IMR-90 (cell line): Measurements from ENCODE around the gene AGMO. TPM values are rescaled to one million over a fixed set of nuclear protein-coding genes. Genes with fewer than 3 reads are reported as not detected.

Source experiments
- ATAC-seq: fragments of 200-7000 bp; cut with Tn5 transposase; 2 replicates; pipeline ENCODE4 v1.9.1; 2020; ENCODE audit warnings: low read depth, mild to moderate bottlenecking, moderate library complexity
- BruUV-seq: library from RNA; stranded (reverse); fragments of 400-500 nt; replicated peaks from 2 replicates; lab custom pipeline; 2021; lab: Mats Ljungman, UMichigan
- CTCF ChIA-PET: fragments of 300-600 bp; formaldehyde crosslinking; extraction: SDS; loops from one replicate; lab custom pipeline; 2021; ENCODE audit warnings: antibody characterized with exemption; lab: Yijun Ruan, JAX
- POLR2A ChIA-PET: fragments of 300-600 bp; sonication (Branson Sonifier 250); formaldehyde crosslinking; loops from one replicate; lab custom pipeline; 2022; ENCODE audit warnings: antibody characterized with exemption; ENCODE audit not compliant: unreplicated experiment; lab: Charles Lee
- DNase-seq: peaks from one replicate; pipeline ENCODE4 v3.0.0; 2013
- H2AFZ ChIP-seq: replicated peaks from 2 replicates; pipeline ENCODE3; 2013; ENCODE audit warnings: low read length, mild to moderate bottlenecking; ENCODE audit not compliant: poor library complexity
- H2AK5ac ChIP-seq: 2 replicates; pipeline ENCODE4 v1.6.1; 2013; ENCODE audit warnings: low read depth, low read length, inconsistent platforms
- H2AK9ac ChIP-seq: replicated peaks from 2 replicates; pipeline ENCODE3; 2013; ENCODE audit warnings: mild to moderate bottlenecking, low read depth, low read length, moderate library complexity; ENCODE audit not compliant: poor library complexity
- H2BK120ac ChIP-seq: 2 replicates; pipeline ENCODE4 v1.6.1; 2013; ENCODE audit warnings: low read depth, low read length, inconsistent platforms
- H2BK15ac ChIP-seq: 3 replicates; pipeline ENCODE4 v1.6.1; 2013; ENCODE audit warnings: low read depth, low read length, inconsistent platforms
- H2BK20ac ChIP-seq: 2 replicates; pipeline ENCODE4 v1.6.1; 2013; ENCODE audit warnings: low read depth, mild to moderate bottlenecking, inconsistent platforms, low read length, moderate library complexity
- H2BK5ac ChIP-seq: 2 replicates; pipeline ENCODE4 v1.6.1; 2013; ENCODE audit warnings: mild to moderate bottlenecking, low read depth, low read length, inconsistent platforms; ENCODE audit not compliant: poor library complexity, severe bottlenecking
- H3K14ac ChIP-seq: replicated peaks from 2 replicates; pipeline ENCODE4 v1.6.1; 2013; ENCODE audit warnings: low read depth, low read length, inconsistent platforms
- H3K18ac ChIP-seq: 2 replicates; pipeline ENCODE4 v1.6.1; 2013; ENCODE audit warnings: low read depth, low read length, control low read depth
- H3K23ac ChIP-seq: 2 replicates; pipeline ENCODE4 v1.6.1; 2013; ENCODE audit warnings: low read depth, low read length, inconsistent platforms
- H3K27ac ChIP-seq: 2 replicates; pipeline ENCODE4 v1.5.1; 2013; ENCODE audit warnings: mild to moderate bottlenecking, control low read depth, low read length; ENCODE audit not compliant: insufficient read depth
- H3K27me3 ChIP-seq: 2 replicates; pipeline ENCODE4 v1.6.1; 2013; ENCODE audit warnings: low read length; ENCODE audit not compliant: control insufficient read depth, insufficient read depth
- H3K36me3 ChIP-seq: 2 replicates; pipeline ENCODE4 v1.6.1; 2013; ENCODE audit warnings: low read length, mixed read lengths; ENCODE audit not compliant: control insufficient read depth, insufficient read depth
- H3K4ac ChIP-seq: 2 replicates; pipeline ENCODE4 v1.6.1; 2013; ENCODE audit warnings: low read depth, low read length, inconsistent platforms
- H3K4me1 ChIP-seq: 2 replicates; pipeline ENCODE4 v1.6.1; 2013; ENCODE audit warnings: low read length, mixed read lengths; ENCODE audit not compliant: control insufficient read depth, insufficient read depth
- H3K4me2 ChIP-seq: 2 replicates; pipeline ENCODE4 v1.6.1; 2013; ENCODE audit warnings: low read depth, mild to moderate bottlenecking, control low read depth, low read length, moderate library complexity
- H3K4me3 ChIP-seq: 2 replicates; pipeline ENCODE4 v1.5.1; 2013; ENCODE audit warnings: low read depth, mild to moderate bottlenecking, control low read depth, low read length, moderate library complexity; ENCODE audit not compliant: insufficient read depth
- H3K56ac ChIP-seq: 2 replicates; pipeline ENCODE4 v1.6.1; 2013; ENCODE audit warnings: low read length, inconsistent platforms; ENCODE audit not compliant: insufficient read depth; ENCODE audit errors: extremely low read depth
- H3K79me1 ChIP-seq, 2 experiments: 2 replicates each; pipeline ENCODE4 v1.6.1; 2013; ENCODE audit warnings: low read length in 2 of 2, inconsistent platforms in 1 of 2, low read depth in 1 of 2
- H3K9ac ChIP-seq: 2 replicates; pipeline ENCODE4 v1.6.1; 2013; ENCODE audit warnings: low read depth, low read length, control low read depth
- H3K9me1 ChIP-seq: 2 replicates; pipeline ENCODE4 v1.6.1; 2013; ENCODE audit warnings: low read length, inconsistent platforms; ENCODE audit not compliant: insufficient read depth
- H3K9me3 ChIP-seq: 2 replicates; pipeline ENCODE4 v1.6.1; 2013; ENCODE audit warnings: low read length; ENCODE audit not compliant: control insufficient read depth, insufficient read depth
- H4K20me1 ChIP-seq: 2 replicates; pipeline ENCODE4 v1.6.1; 2013; ENCODE audit warnings: low read length, inconsistent platforms; ENCODE audit not compliant: insufficient read depth
- H4K5ac ChIP-seq: 2 replicates; pipeline ENCODE4 v1.6.1; 2013; ENCODE audit warnings: mild to moderate bottlenecking, low read depth, low read length, control low read depth
- H4K8ac ChIP-seq, 2 experiments: 2 replicates each; pipeline ENCODE4 v1.6.1; 2013; ENCODE audit warnings: low read depth in 2 of 2, low read length in 2 of 2, control low read depth in 1 of 2, inconsistent platforms in 1 of 2
- H4K91ac ChIP-seq: 2 replicates; pipeline ENCODE4 v1.6.1; 2013; ENCODE audit warnings: low read depth, low read length, inconsistent platforms; ENCODE audit not compliant: insufficient read depth
- BHLHE40 ChIP-seq: fragments of 150-350 bp; IDR thresholded peaks from 2 replicates; pipeline ENCODE4 v1.6.1; 2016; ENCODE audit warnings: mild to moderate bottlenecking, low read depth, low read length
- CEBPB ChIP-seq: IDR thresholded peaks from 2 replicates; pipeline ENCODE4 v1.6.1; 2012; ENCODE audit warnings: low read depth, low read length, improper control_type of control experiment
- CHD1 ChIP-seq: IDR thresholded peaks from 2 replicates; pipeline ENCODE4 v1.6.1; 2012; ENCODE audit warnings: low read depth, low read length, improper control_type of control experiment
- FOS ChIP-seq: fragments of 150-350 bp; IDR thresholded peaks from 2 replicates; pipeline ENCODE4 v1.6.1; 2016; ENCODE audit warnings: low read depth, low read length
- MAFK ChIP-seq: IDR thresholded peaks from 2 replicates; pipeline ENCODE4 v1.6.1; 2012; ENCODE audit warnings: low read depth, low read length, improper control_type of control experiment
- MAZ ChIP-seq: IDR thresholded peaks from 2 replicates; pipeline ENCODE4 v1.6.1; 2012; ENCODE audit warnings: low read depth, mild to moderate bottlenecking, low read length, improper control_type of control experiment, moderate library complexity, borderline replicate concordance
- MXI1 ChIP-seq: IDR thresholded peaks from 2 replicates; pipeline ENCODE4 v1.6.1; 2012; ENCODE audit warnings: low read depth, mild to moderate bottlenecking, low read length, moderate library complexity, borderline replicate concordance
- NFE2L2 ChIP-seq: fragments of 150-350 bp; IDR thresholded peaks from 2 replicates; pipeline ENCODE4 v1.6.1; 2016; ENCODE audit warnings: low read depth, mild to moderate bottlenecking, low read length
- POLR2A ChIP-seq: IDR thresholded peaks from 2 replicates; pipeline ENCODE4 v1.6.1; 2012; ENCODE audit warnings: mild to moderate bottlenecking, low read depth, low read length
- RAD21 ChIP-seq: IDR thresholded peaks from 2 replicates; pipeline ENCODE4 v1.6.1; 2012; ENCODE audit warnings: low read length, improper control_type of control experiment
- RCOR1 ChIP-seq: IDR thresholded peaks from 2 replicates; pipeline ENCODE4 v1.6.1; 2012; ENCODE audit warnings: mild to moderate bottlenecking, low read length, improper control_type of control experiment; ENCODE audit not compliant: insufficient replicate concordance
- RFX5 ChIP-seq: IDR thresholded peaks from 2 replicates; pipeline ENCODE4 v1.8.0; 2012; ENCODE audit warnings: low read depth, mild to moderate bottlenecking, low read length, moderate library complexity
- SMC3 ChIP-seq: fragments of 150-350 bp; IDR thresholded peaks from 2 replicates; pipeline ENCODE4 v1.6.1; 2016; ENCODE audit warnings: low read depth, mild to moderate bottlenecking, antibody characterized with exemption, low read length, moderate library complexity
- WGBS, 2 experiments: methylation state at CpG; one replicate each; pipeline versions ENCODE4 v1.1.5 to v1.1.7; 2013; ENCODE audit warnings: missing lambda C conversion rate in 2 of 2; ENCODE audit not compliant: insufficient read length in 1 of 2; ENCODE audit errors: extremely low coverage in 2 of 2; 5-methylcytosine and 5-hydroxymethylcytosine counted together
- dilution Hi-C: fragments of 300-500 bp; cut with HindIII; formaldehyde crosslinking; loops from one replicate; pipeline ENCODE4 v1.14.3; 2018; ENCODE audit warnings: low sequenced_read_pairs; ENCODE audit not compliant: unreplicated experiment
- in situ Hi-C: fragments of 300-500 bp; cut with MboI; formaldehyde crosslinking; loops from 3 replicates; pipeline ENCODE4 v1.14.3; 2019; ENCODE audit warnings: low sequenced_read_pairs, inconsistent platforms, mixed read lengths
- intact Hi-C: fragments of 100-400 bp; cut with micrococcal nuclease; formaldehyde crosslinking; loops from 2 replicates; pipeline ENCODE4 v1.10.0; 2022
- polyA plus RNA-seq, 3 experiments: library from polyadenylated mRNA; depleted of rRNA; stranded (reverse); fragments of >200 nt; gene quantifications; 2 replicates each; pipeline ENCODE4 v1.2.3, GENCODE V29; 2012; ENCODE audit warnings: low replicate concordance in 1 of 3
- total RNA-seq: library from RNA; depleted of rRNA; stranded (reverse); fragments of >200 nt; gene quantifications from 2 replicates; pipeline ENCODE4 v1.2.3, GENCODE V29; 2012
- TF ChIP-seq, protein P1 (sequence below): fragments of 150-350 bp; IDR thresholded peaks from 2 replicates; pipeline ENCODE4 v1.6.1; 2016; ENCODE audit warnings: low read depth, mild to moderate bottlenecking, low read length, moderate library complexity, borderline replicate concordance
- TF ChIP-seq, protein P2 (sequence below): conservative IDR thresholded peaks from 2 replicates; pipeline ENCODE4 v1.5.1; 2012; ENCODE audit warnings: mild to moderate bottlenecking, low read depth, low read length, improper control_type of control experiment
- TF ChIP-seq, protein P3 (sequence below): fragments of 150-350 bp; IDR thresholded peaks from 2 replicates; pipeline ENCODE4 v1.6.1; 2017; ENCODE audit warnings: mild to moderate bottlenecking, antibody characterized with exemption, low read length, low read depth

AGMO gene
- total and polyA plus RNA-seq, 2 of the 4 experiments (the other 2 are of a cell fraction): not detected

DNA sequence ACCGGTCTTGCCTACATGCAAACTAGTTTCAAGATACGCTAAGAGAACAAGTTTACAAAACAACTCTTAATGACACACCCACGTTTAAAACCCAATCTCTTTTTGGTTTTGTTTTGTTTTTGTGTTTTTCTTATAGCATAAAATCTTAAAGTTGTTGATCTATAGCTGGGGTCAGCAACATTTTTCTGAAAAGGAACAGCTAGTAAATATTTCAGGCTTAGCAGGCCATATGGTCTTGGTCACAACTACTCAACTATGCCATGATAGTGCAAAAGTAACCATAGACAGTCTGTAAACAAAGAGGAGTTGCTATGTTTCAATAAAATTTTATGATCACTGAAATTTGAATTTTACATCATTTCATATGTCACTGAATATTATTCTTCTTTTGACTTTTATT lies 327.4 kb downstream of the AGMO start:
- H4K20me1 ChIP-seq: no peaks in the 10 kb centered on the region
- TF ChIP-seq, protein P1, sequence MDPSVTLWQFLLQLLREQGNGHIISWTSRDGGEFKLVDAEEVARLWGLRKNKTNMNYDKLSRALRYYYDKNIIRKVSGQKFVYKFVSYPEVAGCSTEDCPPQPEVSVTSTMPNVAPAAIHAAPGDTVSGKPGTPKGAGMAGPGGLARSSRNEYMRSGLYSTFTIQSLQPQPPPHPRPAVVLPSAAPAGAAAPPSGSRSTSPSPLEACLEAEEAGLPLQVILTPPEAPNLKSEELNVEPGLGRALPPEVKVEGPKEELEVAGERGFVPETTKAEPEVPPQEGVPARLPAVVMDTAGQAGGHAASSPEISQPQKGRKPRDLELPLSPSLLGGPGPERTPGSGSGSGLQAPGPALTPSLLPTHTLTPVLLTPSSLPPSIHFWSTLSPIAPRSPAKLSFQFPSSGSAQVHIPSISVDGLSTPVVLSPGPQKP: no peak
- TF ChIP-seq, protein P2, sequence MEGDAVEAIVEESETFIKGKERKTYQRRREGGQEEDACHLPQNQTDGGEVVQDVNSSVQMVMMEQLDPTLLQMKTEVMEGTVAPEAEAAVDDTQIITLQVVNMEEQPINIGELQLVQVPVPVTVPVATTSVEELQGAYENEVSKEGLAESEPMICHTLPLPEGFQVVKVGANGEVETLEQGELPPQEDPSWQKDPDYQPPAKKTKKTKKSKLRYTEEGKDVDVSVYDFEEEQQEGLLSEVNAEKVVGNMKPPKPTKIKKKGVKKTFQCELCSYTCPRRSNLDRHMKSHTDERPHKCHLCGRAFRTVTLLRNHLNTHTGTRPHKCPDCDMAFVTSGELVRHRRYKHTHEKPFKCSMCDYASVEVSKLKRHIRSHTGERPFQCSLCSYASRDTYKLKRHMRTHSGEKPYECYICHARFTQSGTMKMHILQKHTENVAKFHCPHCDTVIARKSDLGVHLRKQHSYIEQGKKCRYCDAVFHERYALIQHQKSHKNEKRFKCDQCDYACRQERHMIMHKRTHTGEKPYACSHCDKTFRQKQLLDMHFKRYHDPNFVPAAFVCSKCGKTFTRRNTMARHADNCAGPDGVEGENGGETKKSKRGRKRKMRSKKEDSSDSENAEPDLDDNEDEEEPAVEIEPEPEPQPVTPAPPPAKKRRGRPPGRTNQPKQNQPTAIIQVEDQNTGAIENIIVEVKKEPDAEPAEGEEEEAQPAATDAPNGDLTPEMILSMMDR: no peak
- TF ChIP-seq BHLHE40: no peak
- no peak for TF ChIP-seq MXI1
- no peak for TF ChIP-seq SMC3
- no peak for TF ChIP-seq FOS
- no peak for TF ChIP-seq RFX5
- TF ChIP-seq POLR2A: no peak
- TF ChIP-seq CEBPB: no peak
- TF ChIP-seq NFE2L2: no peak
- TF ChIP-seq MAZ: no peak
- no peak for TF ChIP-seq RAD21
- TF ChIP-seq CHD1: no peak
- TF ChIP-seq MAFK: no peak
- TF ChIP-seq, protein P3, sequence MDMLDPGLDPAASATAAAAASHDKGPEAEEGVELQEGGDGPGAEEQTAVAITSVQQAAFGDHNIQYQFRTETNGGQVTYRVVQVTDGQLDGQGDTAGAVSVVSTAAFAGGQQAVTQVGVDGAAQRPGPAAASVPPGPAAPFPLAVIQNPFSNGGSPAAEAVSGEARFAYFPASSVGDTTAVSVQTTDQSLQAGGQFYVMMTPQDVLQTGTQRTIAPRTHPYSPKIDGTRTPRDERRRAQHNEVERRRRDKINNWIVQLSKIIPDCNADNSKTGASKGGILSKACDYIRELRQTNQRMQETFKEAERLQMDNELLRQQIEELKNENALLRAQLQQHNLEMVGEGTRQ: no peak
- no peak for TF ChIP-seq RCOR1
- no peaks in the 10 kb centered on the region for H3K27me3 ChIP-seq
- DNase-seq: no peak
- no TSS peak for BruUV-seq
- H3K4me2 ChIP-seq: no peak overlapping the region
- no peak overlapping the region for H3K23ac ChIP-seq
- no peaks in the 10 kb centered on the region for H3K9me3 ChIP-seq
- no peak overlapping the region for H2AK9ac ChIP-seq
- no peaks in the 10 kb centered on the region for H3K79me1 ChIP-seq
- intact Hi-C loops: no loop called here
- no peak overlapping the region for H4K5ac ChIP-seq
- H3K14ac ChIP-seq: no peak overlapping the region
- no peak overlapping the region for H2BK120ac ChIP-seq
- no peaks in the 10 kb centered on the region for H3K4me1 ChIP-seq
- H3K4ac ChIP-seq: no peak overlapping the region
- no peak overlapping the region for H2BK5ac ChIP-seq
- no CpG with 5 or more reads among the region's 3 CpGs for WGBS, 2 experiments
- CTCF ChIA-PET: no interaction called here
- H3K9me1 ChIP-seq: no peaks in the 10 kb centered on the region
- H3K18ac ChIP-seq: no peak overlapping the region
- H2BK15ac ChIP-seq: no peak overlapping the region
- no peak overlapping the region for H3K4me3 ChIP-seq
- H3K27ac ChIP-seq: no peak overlapping the region
- ATAC-seq: no peak
- H2BK20ac ChIP-seq: no peak overlapping the region
- dilution Hi-C loops: no loop called here
- POLR2A ChIA-PET: no interaction called here
- no peak overlapping the region for H2AFZ ChIP-seq
- H4K8ac ChIP-seq: no peak overlapping the region
- no peak overlapping the region for H4K91ac ChIP-seq
- no peak overlapping the region for H2AK5ac ChIP-seq
- in situ Hi-C loops: no loop called here
- H3K9ac ChIP-seq: no peak overlapping the region
- H3K56ac ChIP-seq: no peak overlapping the region
- no peaks in the 10 kb centered on the region for H3K36me3 ChIP-seq
